Lower lobe of right lung (tissue), 2 donors: Measurements from ENCODE around the gene KCNK10. TPM values are rescaled to one million over a fixed set of nuclear protein-coding genes. Genes with fewer than 3 reads are reported as not detected.

Experiments used
- ATAC-seq, 2 donors: fragments of 200-7000 bp; cut with Tn5 transposase; one replicate each; pipeline ENCODE4 v1.9.1; 2020 to 2022; ENCODE audit warnings: mild to moderate bottlenecking in 2 of 2, moderate library complexity in 2 of 2
- DNase-seq: peaks from one replicate; pipeline ENCODE4 v3.0.0-alpha.2; 2020
- H3K27ac ChIP-seq: fragments of 200-600 bp; one replicate; pipeline ENCODE4 v1.8.0; 2022
- H3K27me3 ChIP-seq: fragments of 200-600 bp; one replicate; pipeline ENCODE4 v1.8.0; 2022; ENCODE audit warnings: low read depth
- H3K36me3 ChIP-seq: fragments of 200-600 bp; one replicate; pipeline ENCODE4 v1.8.0; 2022; ENCODE audit warnings: mild to moderate bottlenecking
- H3K4me1 ChIP-seq: fragments of 200-600 bp; one replicate; pipeline ENCODE4 v1.8.0; 2022
- H3K4me3 ChIP-seq: fragments of 200-600 bp; one replicate; pipeline ENCODE4 v1.8.0; 2022; ENCODE audit warnings: mild to moderate bottlenecking
- H3K9me3 ChIP-seq: fragments of 200-600 bp; one replicate; pipeline ENCODE4 v1.8.0; 2022
- intact Hi-C: fragments of 100-400 bp; cut with DNase I; formaldehyde crosslinking; loops from one replicate; pipeline ENCODE4 v1.11.0; 2022
- total RNA-seq: library from RNA; stranded (reverse); fragmentation: NEBNext Ultra II Directional; extraction: Animal tissue kit (Norgen Biotek cat#: 25700); gene quantifications from one replicate; pipeline ENCODE4 v1.2.1, GENCODE V29; 2021
- TF ChIP-seq, protein P1 (sequence below): fragments of 200-600 bp; IDR thresholded peaks from one replicate; pipeline ENCODE4 v1.8.0; 2022; ENCODE audit warnings: antibody characterized with exemption, mild to moderate bottlenecking
- donor health status: DM: no; HTN: yes; CAD: no; lungs with severe emphysema.

Gene KCNK10
- total RNA-seq, 1 donor from 2014 or later, result not detected

- no peaks in the 10 kb centered on the region for H3K9me3 ChIP-seq
- H3K4me1 ChIP-seq, result no peaks in the 10 kb centered on the region
- DNase-seq, result no peak
- intact Hi-C loops, result no loop called here
- ATAC-seq, result no peak
- H3K4me3 ChIP-seq, result no peak overlapping the region
- no peaks in the 10 kb centered on the region for H3K27me3 ChIP-seq
- H3K36me3 ChIP-seq, result no peaks in the 10 kb centered on the region
- TF ChIP-seq, protein P1, sequence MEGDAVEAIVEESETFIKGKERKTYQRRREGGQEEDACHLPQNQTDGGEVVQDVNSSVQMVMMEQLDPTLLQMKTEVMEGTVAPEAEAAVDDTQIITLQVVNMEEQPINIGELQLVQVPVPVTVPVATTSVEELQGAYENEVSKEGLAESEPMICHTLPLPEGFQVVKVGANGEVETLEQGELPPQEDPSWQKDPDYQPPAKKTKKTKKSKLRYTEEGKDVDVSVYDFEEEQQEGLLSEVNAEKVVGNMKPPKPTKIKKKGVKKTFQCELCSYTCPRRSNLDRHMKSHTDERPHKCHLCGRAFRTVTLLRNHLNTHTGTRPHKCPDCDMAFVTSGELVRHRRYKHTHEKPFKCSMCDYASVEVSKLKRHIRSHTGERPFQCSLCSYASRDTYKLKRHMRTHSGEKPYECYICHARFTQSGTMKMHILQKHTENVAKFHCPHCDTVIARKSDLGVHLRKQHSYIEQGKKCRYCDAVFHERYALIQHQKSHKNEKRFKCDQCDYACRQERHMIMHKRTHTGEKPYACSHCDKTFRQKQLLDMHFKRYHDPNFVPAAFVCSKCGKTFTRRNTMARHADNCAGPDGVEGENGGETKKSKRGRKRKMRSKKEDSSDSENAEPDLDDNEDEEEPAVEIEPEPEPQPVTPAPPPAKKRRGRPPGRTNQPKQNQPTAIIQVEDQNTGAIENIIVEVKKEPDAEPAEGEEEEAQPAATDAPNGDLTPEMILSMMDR, result no peak
- no peak overlapping the region for H3K27ac ChIP-seq
These were observed 33.8 kb downstream of the KCNK10 start for GRCh38 chr14:88289234-88289633.

DNA sequence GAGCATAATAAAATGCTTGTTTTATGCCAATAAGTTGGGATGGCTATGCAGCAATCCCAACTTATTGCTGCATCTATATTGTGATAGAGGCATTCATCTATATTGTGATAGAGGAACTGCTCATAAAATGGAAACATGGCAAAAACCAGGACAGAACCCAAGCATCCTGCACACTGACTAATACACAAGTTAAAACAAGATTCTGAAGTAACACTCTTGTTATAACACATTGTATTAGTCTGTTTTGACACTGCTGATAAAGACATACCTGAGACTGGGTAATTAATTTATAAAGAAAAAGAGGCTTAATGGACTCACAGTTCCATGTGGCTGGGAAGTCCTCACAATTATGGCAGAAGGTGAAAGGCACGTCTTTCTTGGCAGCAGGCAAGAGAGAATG is 36.8 kb downstream of the KCNK10 start:
- no peak overlapping the region for H3K27ac ChIP-seq
- DNase-seq (no peak), ATAC-seq (no peak)
- H3K9me3 ChIP-seq, result no peaks in the 10 kb centered on the region
- no peaks in the 10 kb centered on the region for H3K4me1 ChIP-seq
- no peak overlapping the region for H3K4me3 ChIP-seq
- TF ChIP-seq, protein P1, result no peak
- intact Hi-C loops, result no loop called here
- H3K36me3 ChIP-seq, result no peaks in the 10 kb centered on the region
- H3K27me3 ChIP-seq, result no peaks in the 10 kb centered on the region

- ATAC-seq, result no peak
- Histone ChIP-seq H3K9me3 (no peaks in the 10 kb centered on the region), H3K4me3 (no peak overlapping the region), H3K4me1 (no peaks in the 10 kb centered on the region), H3K36me3 (no peaks in the 10 kb centered on the region), H3K27me3 (no peaks in the 10 kb centered on the region), H3K27ac (no peak overlapping the region)
- intact Hi-C loops, result no loop called here
- TF ChIP-seq, protein P1, result no peak
- DNase-seq, result no peak
These were observed 41.6 kb downstream of the KCNK10 start for GRCh38 chr14:88281447-88281846.

DNA sequence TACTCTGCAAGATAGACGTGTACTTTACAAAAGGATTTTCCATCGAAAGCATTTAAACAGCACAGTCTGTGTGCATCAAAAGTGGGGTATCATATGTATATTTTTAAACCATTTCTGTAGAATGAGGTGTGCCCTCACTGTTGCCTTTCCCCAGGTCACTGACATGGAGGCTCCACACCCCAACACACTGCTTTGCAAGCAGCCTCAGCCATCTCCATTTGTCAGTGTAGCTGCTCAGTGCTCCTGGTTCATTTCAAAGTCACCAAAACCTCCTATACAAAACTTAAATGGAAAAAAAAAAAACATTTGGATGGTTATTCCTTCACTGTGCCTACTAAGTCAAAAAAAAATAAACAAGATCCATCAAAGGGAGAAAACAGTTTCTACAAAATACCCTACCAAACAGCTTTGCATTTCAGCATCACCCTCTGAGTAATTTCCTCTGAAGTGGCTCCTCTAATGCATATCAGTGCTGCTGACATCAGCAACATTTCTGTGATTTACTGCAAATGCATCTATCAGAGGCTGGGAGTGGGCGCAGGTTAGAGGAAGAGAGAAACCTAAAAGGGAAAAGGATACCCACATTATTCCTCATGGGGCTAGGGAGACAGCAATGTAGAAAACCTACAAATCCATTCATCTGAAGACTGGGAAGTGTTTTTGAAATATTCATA is 46.0 kb downstream of the KCNK10 start:
- Histone ChIP-seq H3K27ac (no peak overlapping the region), H3K4me1 (no peaks in the 10 kb centered on the region), H3K4me3 (no peak overlapping the region), H3K36me3 (no peaks in the 10 kb centered on the region), H3K27me3 (no peaks in the 10 kb centered on the region), H3K9me3 (no peaks in the 10 kb centered on the region)
- intact Hi-C loops, result no loop called here
- ATAC-seq (no peak), DNase-seq (no peak)
- TF ChIP-seq, protein P1, result no peak

GRCh38 chr14:88272390-88273269 is 50.4 kb downstream of the KCNK10 start:
- intact Hi-C loops, result no loop called here
- DNase-seq (no peak), ATAC-seq (no peak)
- Histone ChIP-seq H3K9me3 (no peaks in the 10 kb centered on the region), H3K4me1 (no peaks in the 10 kb centered on the region), H3K4me3 (no peak overlapping the region), H3K27ac (no peak overlapping the region), H3K27me3 (no peaks in the 10 kb centered on the region), H3K36me3 (no peaks in the 10 kb centered on the region)
- TF ChIP-seq, protein P1, result no peak
